NCI-H226 (cell line): ENCODE results near the gene DCHS2.
"Not testable (repeated sequence)": the region's sequence is repeated elsewhere in the genome, so short reads cannot be mapped to it uniquely, and the experiment has no call there.

ENCODE experiments used
- DNase-seq: peaks from one replicate; pipeline ENCODE4 v3.0.0-alpha.2; 2015

DCHS2 gene

DNA sequence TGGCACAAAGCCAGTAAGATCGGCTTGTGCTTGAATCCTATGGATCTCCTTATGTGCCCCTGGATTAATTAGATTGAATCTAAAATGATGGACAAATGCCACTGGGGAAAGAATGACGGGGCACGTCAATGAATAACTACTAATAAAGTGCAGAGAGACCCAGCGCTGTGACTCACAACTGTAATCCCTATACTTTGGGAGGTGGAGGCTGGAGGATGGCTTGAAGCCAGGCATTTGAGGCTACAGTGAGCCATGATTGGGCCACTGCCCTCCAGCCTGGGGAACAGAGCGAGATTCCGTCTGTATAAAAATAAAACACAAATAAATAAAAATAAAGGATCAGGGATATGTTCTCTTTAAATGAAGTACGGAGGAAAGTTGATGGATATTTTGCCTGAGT, 179.4 kb downstream of the DCHS2 start:
- DNase-seq = no peak

DNA sequence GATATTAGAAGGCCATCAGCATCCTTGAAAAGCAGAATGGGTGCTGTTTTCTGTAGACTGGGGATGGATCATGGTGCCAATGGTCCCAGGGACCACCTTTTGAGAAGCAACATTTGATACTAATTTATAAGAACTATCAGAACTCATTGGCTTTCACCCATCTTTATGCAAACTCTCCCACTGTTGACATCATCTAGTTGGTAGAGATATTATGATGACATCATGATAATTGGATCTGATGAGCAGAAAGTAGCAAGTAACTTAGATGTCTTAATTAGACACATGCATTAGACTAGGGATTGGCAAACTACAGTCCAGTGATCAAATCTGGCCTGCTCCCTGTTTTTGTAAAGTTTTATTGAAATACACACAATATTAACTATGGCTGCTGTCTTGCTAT, 181.0 kb downstream of the DCHS2 start:
- no peak for DNase-seq

DNA sequence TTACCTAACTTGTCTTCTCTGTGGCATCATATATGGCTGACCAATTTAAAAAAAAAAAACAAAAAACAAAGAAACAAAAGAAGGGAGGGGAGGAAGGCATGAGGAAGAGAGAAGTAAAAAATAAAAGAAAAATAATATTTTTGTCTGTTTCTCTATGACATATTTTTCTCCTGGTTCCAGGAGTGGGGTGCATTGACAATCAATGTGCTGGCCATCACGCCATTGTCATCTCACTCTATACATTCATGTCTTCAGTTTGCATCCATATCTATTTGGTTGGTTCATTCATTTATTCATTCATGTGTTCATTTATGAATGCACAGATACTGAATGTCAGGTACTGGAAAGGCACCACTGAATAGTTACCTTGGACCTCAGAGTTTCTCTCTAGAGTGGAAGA, 183.4 kb downstream of the DCHS2 start:
- DNase-seq = no peak

DNA sequence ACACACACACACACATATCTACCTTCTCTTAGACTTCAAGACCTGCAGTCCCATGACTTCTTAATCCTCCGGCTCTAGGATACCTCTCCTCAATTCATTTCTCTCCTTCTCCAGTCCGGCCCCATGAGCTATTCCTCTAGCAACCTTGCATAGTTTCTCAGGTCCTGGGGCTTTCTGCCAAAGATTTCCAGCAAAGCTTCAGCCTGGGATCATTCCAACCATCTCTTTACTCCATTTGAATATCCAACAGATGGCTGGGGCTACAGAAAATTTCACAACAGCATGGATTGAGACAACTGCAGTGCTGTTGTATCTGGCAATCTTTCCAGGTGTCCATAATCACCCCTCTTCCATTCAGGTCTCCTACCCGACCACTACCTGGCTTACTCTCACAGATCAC, 184.1 kb downstream of the DCHS2 start:
- no peak for DNase-seq

DNA sequence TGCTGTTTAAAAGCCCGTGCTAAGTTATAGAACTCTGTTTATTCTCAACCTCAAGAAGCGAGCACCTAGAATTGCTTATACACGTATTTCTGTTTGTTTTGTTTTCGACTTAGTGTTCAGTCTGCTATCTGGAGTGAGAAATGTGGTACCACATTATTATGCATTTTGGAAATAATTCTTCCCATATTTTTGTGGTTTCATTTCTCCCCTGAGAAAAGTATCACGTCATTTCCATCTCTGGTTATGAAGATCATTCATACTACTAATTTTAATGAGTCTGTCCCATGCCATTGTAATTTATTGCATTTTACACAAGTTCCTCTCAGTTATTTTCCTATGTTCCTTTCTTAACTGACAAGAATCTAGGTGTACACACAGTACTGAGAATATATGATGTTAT, 186.0 kb downstream of the DCHS2 start:
- no peak for DNase-seq

DNA sequence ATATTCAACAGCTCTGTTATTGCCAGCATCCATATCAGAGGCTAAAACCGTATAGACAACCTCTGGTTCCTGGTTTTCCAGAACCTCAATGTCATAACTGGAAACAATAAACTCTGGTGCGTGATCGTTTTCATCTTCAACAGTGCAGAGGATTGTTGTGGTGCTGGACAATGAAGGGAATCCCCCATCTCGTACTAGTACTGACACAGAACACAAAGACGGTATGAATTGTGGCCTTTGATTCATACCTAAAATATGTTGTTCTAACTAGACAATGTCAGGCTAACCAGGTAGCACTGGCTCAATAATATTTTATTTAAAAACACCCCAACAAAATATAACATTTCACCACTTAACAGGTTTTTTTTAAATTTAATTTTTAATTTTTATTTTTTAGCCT, 186.9 kb downstream of the DCHS2 start:
- DNase-seq = no peak

DNA sequence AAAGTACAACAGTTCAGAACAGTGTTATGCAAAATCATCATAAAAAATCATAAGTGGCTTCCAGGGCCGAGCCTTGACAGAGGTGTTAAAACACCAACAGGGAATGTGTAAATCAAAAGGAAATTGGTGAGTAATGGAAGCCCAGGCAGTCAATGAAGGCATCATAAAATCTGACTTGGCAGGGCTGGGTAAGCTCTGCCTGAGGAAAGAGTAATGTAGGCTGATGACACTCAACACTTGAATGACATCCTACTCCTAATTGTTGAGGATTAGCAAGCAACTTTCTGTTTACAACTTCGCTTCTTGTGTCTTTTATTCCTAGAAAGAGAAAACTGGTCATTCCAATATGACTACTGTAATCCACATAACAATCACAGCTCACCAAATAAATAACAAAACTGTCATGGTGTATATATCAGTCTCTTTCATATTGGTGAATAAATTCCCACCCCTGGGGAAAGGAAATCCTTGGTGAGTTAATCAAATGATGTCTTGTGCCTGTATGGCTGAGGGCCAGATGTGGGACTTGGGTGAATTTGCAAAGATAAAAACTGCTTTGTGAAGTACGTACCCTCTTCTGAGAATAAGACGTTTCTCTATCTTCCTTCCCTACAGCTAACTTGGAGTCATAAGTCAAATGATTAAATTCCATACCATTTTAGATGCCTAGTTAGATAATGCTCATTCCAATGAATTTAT, 196.8 kb downstream of the DCHS2 start:
- peak; percentile 17 for DNase-seq

DNA sequence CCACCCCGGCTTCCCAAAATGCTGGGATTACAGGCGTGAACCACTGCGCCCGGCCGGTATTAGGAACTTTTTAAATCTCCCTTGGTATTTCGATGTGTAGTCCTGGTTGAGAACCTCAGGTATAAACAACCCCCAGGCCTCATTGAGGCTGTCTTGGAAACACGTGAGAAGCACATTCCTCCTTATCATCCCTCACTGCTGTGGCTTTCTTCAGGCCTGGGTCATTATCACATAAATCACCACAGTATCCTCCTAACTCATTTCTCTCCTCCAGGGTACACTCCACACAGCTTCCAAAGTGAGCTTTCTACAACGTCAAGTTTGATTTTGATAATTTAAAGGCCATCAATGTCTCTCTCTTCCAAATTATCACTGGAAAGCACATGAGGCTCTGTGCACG, 198.2 kb downstream of the DCHS2 start:
- no peak for DNase-seq

DNA sequence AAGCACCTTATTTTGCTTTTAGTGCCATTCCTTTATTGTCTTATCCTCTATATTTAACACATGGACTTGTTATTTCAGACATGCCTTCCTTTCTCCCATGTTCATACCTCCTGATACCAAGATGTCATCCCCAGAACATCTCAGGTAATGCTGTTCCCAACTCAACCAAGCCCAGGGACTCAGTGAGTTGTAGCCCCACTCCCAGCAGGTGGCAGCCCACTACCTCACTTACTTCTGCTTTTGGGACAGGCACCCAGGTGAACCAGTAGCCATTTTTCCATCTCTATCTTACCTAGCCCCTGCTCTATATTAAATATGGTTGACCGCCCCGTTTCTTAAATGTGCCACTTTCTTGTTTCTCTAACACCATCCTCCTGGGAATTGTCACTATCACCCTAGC, 199.0 kb downstream of the DCHS2 start:
- DNase-seq = no peak

DNA sequence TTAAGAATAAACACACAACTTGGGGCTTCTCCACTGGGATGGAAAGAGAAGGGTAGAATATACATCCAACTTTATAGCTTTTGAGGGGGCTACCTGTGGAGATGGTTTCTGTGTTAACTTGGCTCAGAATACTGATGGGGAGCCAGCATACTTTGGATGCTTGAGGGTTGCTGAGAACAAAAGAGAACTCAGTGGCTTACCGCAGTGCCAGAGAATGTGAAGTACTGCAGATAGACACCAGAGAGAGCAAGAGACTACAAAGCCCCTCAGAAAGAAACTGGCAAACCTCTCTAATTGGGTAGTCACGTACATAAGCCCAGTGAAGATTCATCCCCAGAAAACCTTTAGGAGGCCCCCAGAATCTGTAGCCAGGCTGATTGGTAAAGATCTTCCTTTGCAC, 214.4 kb downstream of the DCHS2 start:
- DNase-seq = no peak

DNA sequence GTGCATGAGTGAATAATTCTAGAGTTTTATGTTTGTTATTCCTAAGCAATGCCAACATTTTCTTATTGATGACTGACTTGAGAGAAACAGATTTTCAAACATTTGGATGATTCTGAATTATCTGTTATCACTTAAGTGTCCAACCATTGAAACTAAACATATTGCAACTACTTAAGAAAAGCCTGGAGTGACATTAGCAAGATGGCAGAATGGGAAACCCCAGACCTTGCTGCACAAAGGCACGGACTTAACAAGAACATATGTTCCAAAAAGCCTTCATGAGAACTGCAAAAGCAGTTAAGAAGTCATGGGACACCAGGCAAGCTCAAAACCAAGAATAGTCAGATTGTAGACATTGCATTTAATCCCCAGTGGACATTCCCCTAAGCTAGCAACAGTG, 215.1 kb downstream of the DCHS2 start:
- no peak for DNase-seq

DNA sequence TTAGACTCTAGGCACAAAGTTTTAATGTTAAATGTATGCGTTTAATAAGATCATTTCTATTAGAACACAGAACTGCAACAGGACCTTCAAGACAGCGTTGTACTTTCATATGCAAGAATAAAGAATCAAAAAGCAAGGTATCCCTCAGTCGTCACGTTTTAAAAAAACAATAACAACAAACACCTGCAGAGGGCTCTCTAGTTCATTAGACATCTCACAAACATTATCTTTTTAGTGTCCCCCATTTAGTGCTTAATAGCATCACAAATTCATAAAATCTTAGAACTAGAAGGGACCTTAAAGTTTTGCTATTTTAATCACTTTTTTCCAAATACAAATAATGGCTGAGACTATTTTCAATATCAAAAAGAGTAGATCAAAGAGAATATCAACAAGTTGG, 236.6 kb downstream of the DCHS2 start:
- no peak for DNase-seq

DNA sequence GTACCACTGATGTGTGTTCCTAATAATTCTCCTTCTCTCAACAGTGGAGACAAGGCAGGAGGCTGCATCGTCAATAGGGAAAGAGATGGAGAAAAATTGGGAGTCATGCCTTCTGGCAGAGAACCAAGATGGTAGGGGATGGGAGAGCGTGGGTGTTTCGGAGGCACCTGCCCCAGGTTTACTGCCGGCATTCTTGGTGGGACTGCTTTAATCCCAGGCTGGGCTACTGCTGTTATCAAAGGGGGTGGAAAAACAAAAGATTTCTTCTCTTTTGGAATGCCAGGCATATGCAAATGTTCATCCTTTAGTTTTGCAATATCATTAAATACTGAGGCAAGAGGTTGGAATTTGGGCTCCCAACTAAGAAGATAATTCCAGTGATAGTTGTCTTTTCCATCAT, 257.0 kb downstream of the DCHS2 start:
- no peak for DNase-seq

DNA sequence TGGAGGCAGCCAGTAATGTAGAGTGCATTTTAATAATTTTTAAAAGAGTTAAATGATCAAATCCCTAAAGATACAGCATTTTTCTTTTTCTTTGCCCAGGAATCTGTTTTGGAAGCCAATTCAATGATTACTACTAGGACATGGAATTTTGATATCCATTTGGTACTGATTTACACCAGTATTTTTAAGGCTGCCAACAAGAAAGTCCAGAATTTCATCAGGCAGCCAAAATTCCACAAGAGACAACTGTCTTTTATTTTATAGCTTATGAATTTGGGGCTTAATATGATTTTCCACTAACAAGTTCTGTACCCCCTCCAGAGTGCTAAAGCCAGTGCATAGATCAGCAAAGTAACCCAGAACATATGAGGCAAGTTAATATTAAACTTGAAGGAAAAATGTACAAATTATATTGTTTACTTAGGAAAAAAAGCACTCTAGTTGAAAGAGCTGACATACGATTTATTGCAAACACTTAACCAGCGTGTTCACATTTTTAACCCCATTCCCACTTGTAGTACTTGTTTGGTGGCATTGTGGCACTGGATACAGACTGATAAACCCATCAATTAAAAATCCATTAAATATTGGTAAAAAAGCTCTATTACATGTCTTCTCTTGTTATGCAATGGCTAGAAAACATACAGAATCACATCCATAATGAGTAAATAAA, 259.7 kb downstream of the DCHS2 start:
- DNase-seq = no peak

DNA sequence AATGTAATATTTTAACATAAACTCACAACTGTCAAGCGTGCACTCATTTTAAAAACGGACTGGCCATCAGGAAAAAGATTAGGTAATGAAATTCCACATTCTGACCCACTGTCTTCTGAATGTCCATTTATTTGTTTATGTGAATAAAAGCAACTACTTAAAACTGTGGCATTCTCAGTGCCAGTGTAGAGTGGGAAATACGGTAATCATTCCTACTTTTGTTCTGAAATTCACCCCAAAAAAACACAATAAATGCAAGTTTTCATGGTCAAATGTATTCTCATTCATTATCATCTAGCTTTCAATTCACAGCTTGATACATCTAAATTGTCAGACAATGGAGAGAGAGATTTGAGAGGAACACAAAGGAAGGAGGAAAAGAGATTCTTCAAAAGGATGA, 260.9 kb downstream of the DCHS2 start:
- DNase-seq = no peak

DNA sequence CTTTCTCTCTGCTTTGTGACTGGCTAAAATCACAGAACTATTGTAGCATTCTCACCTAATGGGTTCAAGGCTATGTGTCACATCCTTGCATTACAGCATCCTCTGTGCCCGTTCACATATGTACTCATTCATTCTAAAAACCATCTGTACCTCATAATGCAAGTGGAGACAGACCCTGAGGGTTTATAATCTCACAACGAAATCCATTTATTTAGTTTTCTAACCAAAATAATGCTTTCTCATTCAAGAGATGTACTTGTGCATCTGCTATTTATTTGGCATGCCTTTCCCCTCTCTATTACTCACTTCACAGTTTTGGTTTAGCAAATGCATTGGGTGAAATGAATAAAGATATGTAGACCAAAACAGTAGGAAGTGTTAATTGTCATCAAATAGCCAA, 261.5 kb downstream of the DCHS2 start:
- DNase-seq = no peak

DNA sequence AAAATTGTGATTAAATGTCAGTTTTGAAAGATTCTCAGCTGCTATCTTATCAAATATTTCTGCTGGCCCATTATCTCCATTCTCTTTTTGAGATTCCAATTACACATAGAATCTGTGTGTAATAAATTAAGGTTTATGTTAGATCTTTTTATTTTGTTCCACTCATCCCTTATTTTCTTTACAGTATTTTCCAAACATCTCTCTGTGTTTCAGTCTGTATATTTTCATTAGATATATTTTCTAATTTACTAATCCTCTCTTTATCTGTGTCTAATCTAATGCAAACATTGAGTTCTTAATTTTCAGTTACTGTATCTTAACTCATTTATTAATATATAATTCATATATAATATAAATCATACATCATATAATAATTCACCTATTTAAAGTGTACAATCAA, 268.7 kb downstream of the DCHS2 start:
- no peak for DNase-seq

DNA sequence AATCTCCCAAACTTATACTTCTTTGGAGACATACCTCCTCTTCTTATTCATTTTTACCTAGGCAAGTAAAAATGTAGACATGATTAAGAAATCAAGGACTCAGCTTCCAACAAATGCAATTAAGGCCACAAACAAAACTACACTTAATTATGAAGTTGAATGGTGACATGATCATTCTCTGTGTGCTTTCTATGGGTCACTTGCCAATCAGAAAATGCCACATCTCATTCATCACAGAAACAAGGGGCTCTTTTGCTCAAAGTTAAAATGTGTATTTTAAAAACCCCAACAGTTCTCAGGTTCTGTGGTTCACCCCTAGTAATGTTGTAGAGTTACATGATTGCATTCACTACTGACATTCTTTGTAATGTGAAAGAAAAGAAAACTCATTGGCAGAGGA, 273.5 kb downstream of the DCHS2 start:
- no peak for DNase-seq

DNA sequence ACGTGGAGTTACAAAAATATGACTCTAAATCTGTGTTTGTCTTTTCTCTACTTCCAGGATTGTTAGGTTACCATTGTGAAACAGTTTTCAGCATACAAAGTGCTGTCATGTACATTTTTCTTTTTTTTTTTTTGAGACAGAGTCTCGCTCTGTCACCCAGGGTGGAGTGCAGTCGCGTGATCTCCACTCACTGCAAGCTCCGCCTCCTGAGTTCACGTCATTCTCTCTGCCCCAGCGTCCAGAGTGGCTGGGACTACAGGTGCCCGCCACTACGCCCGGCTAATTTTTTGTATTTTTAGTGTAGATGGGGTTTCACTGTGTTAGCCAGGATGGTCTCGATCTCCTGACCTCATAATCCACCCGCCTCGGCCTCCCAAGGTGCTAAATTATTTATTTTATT, 274.2 kb downstream of the DCHS2 start:
- not testable (repeated sequence) for DNase-seq

DNA sequence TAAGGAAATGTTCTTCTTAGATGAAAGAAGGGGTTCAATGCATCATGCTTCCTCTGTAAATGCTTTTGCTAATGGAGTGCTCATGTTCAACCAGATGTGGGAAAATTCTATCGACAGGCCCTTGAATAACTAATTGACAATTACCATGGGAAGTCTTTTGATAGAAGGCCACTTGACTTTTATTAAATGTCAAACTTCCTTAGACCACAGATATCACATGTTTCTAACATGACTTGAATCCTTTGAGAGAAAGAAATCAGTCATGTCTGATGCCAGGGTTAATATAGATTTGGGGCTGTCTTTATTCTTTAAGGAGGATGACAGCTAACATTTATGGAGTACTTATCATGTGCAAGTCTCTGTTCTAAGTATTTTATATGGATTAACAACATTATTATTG, 280.1 kb downstream of the DCHS2 start:
- no peak for DNase-seq

DNA sequence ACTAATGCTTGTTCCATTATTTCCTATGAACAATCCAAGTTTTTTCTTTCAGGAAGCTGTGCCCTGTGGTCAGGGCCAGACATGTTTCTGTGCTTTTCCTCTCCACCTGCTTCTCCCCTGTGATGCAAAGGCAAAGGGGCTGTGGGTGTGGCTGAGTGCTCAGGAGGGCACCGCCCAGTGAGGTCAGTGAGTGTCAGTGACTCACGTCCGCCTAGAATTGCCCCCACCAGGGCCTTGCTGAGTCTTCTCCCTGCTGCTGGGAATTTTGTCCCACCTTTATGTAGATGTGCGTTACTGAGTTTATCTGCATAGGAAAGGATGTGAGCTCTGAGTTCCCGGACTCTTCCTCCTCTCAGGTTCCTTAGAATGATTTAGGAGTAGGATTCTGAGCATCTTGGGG, 283.2 kb downstream of the DCHS2 start:
- peak; percentile 20 for DNase-seq

DNA sequence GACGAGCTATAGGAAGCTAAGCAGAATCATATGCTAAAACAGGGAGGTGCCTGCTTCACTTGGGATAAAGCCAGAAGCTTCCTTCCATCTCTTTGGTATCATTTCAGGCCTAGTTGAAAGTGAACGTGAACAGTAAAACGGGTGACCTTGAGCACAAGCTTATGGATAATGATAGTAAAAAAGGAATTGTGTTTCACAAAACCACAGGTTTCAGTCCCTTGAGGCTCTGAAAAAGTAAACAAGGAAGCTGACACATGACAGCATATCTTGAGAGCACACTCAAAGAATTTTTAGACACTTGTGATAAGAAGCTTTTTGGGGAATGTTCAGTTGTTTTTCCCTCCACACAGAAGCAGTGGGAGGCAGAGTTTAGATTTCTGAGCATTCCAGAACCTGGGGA, 286.1 kb downstream of the DCHS2 start:
- DNase-seq = peak; percentile 49

DNA sequence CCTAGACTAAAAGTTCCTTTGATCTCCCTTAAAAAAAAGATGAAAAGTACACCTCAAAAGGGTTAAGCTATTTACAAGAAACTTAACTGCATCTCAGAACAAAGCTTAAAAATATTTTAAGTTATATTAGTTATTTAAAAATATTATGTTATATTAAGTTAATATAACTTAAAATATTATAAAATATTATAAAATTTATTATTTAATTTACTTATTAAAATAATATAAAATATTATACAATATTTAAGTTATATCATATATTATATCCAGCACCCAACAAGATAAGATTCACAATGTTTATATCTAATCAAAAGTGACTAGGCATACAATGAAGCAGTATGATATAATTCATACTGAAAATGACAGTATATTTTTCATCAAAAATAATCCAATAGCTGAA, 296.9 kb downstream of the DCHS2 start:
- DNase-seq = no peak

DNA sequence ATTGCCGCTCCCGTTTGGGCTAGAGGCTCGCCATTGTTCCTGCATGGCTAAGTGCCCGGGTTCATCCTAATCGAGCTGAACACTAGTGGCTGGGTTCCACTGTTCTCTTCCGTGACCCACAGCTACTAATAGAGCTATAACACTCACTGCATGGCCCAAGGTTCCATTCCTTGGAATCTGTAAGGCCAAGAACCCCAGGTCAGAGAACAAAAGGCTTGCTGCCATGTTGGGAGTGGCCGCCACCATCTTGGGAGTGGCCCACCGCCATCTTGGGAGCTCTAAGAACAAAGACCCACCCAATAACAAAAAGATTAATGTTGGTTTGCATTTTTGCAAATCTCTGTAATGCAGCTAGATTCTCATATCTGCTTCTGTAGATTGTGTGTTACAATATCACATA, 299.0 kb downstream of the DCHS2 start:
- DNase-seq = no peak

DNA sequence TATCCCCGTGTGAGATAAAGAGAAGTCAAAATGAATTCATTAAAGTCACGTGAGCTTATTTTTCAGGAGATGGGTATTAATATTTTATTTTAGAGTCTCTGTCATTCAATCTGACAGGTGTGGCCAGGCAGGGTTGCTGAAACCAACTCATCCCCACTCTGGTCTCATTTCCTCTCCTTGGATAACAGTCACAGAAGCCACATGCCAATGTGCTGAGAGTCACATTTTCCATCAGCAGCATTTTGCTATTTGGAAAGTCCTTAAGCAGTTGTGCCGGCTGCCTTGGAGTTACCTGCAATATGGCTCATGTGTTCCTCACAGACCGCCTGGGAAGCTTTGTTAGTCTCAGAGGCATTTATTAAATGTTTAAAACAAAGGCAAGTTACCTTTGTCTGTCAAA, 302.3 kb downstream of the DCHS2 start:
- no peak for DNase-seq
